ENCODE measurements around the gene C20orf144.
A peak's percentile ranks its signal among the peaks of the same experiment; 100 is the strongest.

The C20orf144 gene

GRCh38 chr20:33664762-33665144 lies 2.6 kb downstream of the C20orf144 start:
- DNase-seq (ENCODE audit: low spot score) = peak; percentile 25

- peak; percentile 27 for DNase-seq (ENCODE audit: low spot score)
Observed at GRCh38 chr20:33666293-33667244, 4.4 kb downstream of the C20orf144 start, which contains the start of gene ACTL10. Gene ACTL10, plus strand, starts transcription at chr20:33666943. Its CDS starts 555 bp downstream, at chr20:33667498.

GRCh38 chr20:33667245-33667675 lies 5.1 kb downstream of the C20orf144 start:
- DNase-seq (ENCODE audit: low spot score) = peak; percentile 27

GRCh38 chr20:33667676-33668465 lies 5.7 kb downstream of the C20orf144 start:
- DNase-seq (ENCODE audit: low spot score) = peak; percentile 79

GRCh38 chr20:33668466-33669155 lies 6.5 kb downstream of the C20orf144 start:
- DNase-seq (ENCODE audit: low spot score) = no peak

GRCh38 chr20:33669224-33669623 lies 7.1 kb downstream of the C20orf144 start:
- DNase-seq (ENCODE audit: low spot score) = no peak

GRCh38 chr20:33669873-33670640 lies 7.9 kb downstream of the C20orf144 start:
- no peak for DNase-seq (ENCODE audit: low spot score)

GRCh38 chr20:33670715-33671499 lies 8.8 kb downstream of the C20orf144 start:
- no peak for DNase-seq (ENCODE audit: low spot score)

GRCh38 chr20:33671573-33672288 lies 9.6 kb downstream of the C20orf144 start:
- DNase-seq (ENCODE audit: low spot score) = no peak

GRCh38 chr20:33672426-33673113 lies 10.4 kb downstream of the C20orf144 start:
- DNase-seq (ENCODE audit: low spot score) = peak; percentile 62

GRCh38 chr20:33673114-33673409 lies 10.9 kb downstream of the C20orf144 start:
- no peak for DNase-seq (ENCODE audit: low spot score)

- no peak for DNase-seq (ENCODE audit: low spot score)
Observed at GRCh38 chr20:33673410-33674293, 11.5 kb downstream of the C20orf144 start.

GRCh38 chr20:33674294-33675135 lies 12.4 kb downstream of the C20orf144 start, which contains the start of gene NECAB3:
Gene NECAB3, minus strand, starts transcription at chr20:33674428. Its CDS starts 76 bp downstream, at chr20:33674352.
- peak; percentile 95 for DNase-seq (ENCODE audit: low spot score)

GRCh38 chr20:33675136-33675959 lies 13.2 kb downstream of the C20orf144 start:
- DNase-seq (ENCODE audit: low spot score) = no peak

GRCh38 chr20:33676121-33676520 lies 14.0 kb downstream of the C20orf144 start:
- DNase-seq (ENCODE audit: low spot score) = no peak

All from D341Med (cell line).